HG03354 (cell line): ENCODE data around the gene EHBP1.

Source experiments
- ATAC-seq: cut with Tn5 transposase; IDR thresholded peaks from one replicate; pipeline ENCODE4 v1.9.1; 2021; ENCODE audit warnings: mild to moderate bottlenecking; ENCODE audit not compliant: unreplicated experiment, poor library complexity, severe bottlenecking

The EHBP1 gene

GRCh38 chr2:63038034-63038433 lies 332.5 kb downstream of the EHBP1 start:
- no peak for ATAC-seq

- no peak for ATAC-seq
Observed at GRCh38 chr2:63040586-63040985, 335.1 kb downstream of the EHBP1 start.

- ATAC-seq: no peak
Observed at GRCh38 chr2:63041592-63041991, 336.1 kb downstream of the EHBP1 start.

GRCh38 chr2:63044362-63045327 lies 339.1 kb downstream of the EHBP1 start:
- no peak for ATAC-seq

- no peak for ATAC-seq
Observed at GRCh38 chr2:63046552-63046951, 341.0 kb downstream of the EHBP1 start.

- ATAC-seq: no peak
Observed at GRCh38 chr2:63046961-63047320, 341.4 kb downstream of the EHBP1 start.

- no peak for ATAC-seq
Observed at GRCh38 chr2:63047321-63048279, 342.1 kb downstream of the EHBP1 start.

GRCh38 chr2:63048367-63049171 lies 343.1 kb downstream of the EHBP1 start:
- ATAC-seq: no peak

GRCh38 chr2:63049211-63049969 lies 343.9 kb downstream of the EHBP1 start:
- ATAC-seq: no peak

GRCh38 chr2:63049970-63050333 lies 344.4 kb downstream of the EHBP1 start:
- ATAC-seq: no peak

GRCh38 chr2:63050334-63051041 lies 345.0 kb downstream of the EHBP1 start, which contains the start of gene OTX1:
OTX1 (plus strand) TSS chr2:63050830; CDS start chr2:63052991, 2,161 bp downstream.
- peak; percentile 77 for ATAC-seq

GRCh38 chr2:63051042-63051794 lies 345.7 kb downstream of the EHBP1 start:
- ATAC-seq: no peak

GRCh38 chr2:63051795-63052333 lies 346.4 kb downstream of the EHBP1 start:
- no peak for ATAC-seq

- ATAC-seq: no peak
Observed at GRCh38 chr2:63052411-63053080, 347.0 kb downstream of the EHBP1 start.

GRCh38 chr2:63053081-63053888 lies 347.8 kb downstream of the EHBP1 start:
- ATAC-seq: no peak
